ENCODE measurements around the gene BEST2.

BEST2 gene

DNA sequence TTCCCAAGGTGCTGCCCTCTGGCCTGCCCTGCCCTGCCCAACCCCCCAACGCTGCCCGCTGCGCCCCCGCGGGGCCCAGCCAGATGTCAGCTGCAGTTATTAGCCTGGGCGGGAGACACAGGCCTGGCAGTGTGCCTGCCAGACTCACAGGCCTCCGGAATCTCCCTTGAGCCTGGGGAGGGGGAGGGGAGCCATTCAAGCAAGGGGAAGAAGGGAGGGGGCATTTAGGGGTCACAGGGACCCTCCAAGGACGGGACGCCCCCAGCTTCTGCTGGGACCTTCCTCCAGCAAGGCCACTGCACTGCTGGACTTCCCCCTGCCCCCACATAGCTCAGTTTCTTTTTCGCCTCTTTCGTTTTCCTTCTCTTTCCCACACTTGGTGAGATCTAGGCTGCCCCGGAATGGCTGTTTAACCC lies 37.1 kb downstream of the BEST2 start:
- TF ChIP-seq, protein P1, sequence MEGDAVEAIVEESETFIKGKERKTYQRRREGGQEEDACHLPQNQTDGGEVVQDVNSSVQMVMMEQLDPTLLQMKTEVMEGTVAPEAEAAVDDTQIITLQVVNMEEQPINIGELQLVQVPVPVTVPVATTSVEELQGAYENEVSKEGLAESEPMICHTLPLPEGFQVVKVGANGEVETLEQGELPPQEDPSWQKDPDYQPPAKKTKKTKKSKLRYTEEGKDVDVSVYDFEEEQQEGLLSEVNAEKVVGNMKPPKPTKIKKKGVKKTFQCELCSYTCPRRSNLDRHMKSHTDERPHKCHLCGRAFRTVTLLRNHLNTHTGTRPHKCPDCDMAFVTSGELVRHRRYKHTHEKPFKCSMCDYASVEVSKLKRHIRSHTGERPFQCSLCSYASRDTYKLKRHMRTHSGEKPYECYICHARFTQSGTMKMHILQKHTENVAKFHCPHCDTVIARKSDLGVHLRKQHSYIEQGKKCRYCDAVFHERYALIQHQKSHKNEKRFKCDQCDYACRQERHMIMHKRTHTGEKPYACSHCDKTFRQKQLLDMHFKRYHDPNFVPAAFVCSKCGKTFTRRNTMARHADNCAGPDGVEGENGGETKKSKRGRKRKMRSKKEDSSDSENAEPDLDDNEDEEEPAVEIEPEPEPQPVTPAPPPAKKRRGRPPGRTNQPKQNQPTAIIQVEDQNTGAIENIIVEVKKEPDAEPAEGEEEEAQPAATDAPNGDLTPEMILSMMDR (conservative IDR thresholded peaks at IDR 0.05; ENCODE audit: low read length), result no peak
- peak overlapping the region; percentile 99 for H3K4me3 ChIP-seq (ENCODE audit: low read length)
- peak; percentile 72 for DNase-seq (ENCODE audit: low read depth)

DNA sequence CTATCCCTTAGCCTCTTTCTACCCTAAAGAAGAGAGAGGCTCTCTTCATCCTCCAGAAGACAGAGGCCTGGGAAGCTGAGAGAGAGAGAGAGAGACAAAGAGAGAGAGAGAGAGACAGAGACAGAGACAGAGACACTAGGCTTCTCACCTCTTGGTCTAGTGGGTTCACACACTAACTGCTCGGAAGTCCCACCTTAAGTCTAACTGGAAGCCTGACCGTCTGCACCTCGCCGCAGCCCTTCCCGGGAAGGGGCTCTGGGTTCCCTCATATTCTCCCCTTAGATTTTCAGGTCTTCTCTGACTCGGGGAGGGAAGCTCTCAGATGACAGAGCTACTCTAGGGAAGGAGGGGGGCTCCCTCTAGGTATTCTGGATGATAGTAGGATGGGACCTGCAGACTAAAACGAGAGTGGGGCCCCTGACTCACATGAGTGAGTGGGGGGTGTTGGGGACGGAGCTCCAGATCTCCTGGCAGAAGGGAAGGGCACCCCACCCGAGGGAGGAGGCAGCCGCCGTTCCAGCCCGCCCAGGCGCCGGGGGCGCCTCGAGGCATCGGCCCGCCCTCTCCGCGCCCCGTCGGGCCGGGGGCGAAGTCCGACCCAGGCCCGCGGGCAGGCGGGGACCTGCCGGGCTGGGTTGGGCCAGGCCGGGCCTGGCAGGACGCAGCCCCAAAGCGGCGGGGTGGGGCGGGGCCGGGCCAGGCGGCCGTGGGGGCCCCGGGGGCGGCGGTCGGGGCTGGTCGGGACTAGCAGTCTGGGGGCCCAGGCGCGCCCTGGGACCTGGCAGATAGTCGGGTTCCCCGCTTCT lies 37.7 kb downstream of the BEST2 start:
- no peak for DNase-seq (ENCODE audit: low read depth)
- peak overlapping the region; percentile 99 for H3K4me3 ChIP-seq (ENCODE audit: low read length)
- TF ChIP-seq, protein P1 (conservative IDR thresholded peaks at IDR 0.05; ENCODE audit: low read length), result no peak

DNA sequence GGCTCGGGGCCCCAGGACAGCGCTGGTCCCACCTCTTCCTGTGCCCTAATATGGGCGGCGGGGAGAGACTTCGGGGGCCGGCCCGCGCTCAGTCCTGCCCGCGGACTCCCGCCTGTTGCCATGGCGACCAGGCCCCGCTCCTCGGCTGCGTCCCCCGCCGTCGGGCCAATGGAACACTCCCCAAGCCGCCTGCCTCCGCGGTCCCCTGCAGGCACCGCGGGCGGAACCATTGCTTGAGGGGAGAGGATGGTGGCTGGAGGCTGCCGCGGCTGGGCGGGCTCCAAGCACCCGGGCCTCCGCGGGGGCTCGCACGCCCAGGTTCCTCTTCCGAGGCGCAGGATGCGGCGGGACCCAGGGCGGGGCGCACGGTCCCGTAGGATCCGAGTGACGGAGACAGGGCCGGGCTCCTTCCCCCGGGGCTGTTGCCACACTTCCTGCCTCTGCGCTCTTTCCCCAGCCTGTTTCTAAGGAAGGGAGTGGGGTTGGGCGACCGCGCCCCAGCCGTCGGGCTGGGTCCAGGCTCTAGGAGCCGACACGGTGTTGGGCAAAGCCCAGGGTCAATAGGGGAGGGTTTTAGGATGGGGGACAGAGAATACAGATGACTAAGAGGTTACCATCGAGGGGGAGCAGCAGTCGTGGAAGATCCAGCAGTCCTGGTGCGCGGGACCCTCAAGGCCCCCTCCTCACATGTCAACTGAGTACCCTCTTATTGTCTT lies 38.5 kb downstream of the BEST2 start:
- TF ChIP-seq, protein P1 (conservative IDR thresholded peaks at IDR 0.05; ENCODE audit: low read length), result no peak

DNA sequence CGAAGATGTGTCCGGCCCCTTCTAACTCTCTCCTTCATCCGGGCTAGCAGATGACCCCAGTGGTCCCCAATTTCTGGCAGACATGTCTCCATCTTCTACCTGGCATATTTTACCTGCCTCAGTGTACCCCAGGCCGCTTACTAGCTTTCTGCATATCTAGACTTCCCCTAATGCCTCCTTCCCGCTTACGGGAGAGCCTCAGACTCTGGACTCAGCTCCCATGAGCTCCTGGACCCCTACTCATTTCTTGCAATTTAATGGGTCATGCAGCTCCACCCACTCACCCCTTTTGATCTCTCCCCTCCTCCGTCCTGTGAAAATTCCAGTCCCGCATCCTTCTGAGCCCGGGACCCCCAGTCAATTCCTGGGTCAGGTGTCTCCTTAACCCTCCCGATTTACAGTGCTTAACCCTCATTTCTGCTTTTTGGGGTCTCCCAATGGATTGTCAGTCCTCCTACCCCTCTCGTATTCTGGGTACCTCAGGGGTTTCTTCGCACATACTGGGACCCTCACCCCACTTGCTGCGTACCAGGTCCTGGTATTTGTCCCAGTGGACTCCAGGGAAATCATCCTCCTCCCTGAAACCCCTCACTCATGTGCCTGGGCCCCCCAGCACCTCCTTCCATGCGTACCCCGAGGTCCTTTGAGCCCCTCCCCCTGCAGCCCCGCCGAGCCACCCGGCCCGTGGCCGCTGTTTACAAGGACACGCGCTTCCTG lies 39.2 kb downstream of the BEST2 start:
- TF ChIP-seq, protein P1 (conservative IDR thresholded peaks at IDR 0.05; ENCODE audit: low read length), result no peak
- H3K4me3 ChIP-seq (ENCODE audit: low read length), result peak overlapping the region; percentile 99
- DNase-seq (ENCODE audit: low read depth), result no peak

More for the DNA sequence above, 38.5 kb downstream of the BEST2 start:
- DNase-seq (ENCODE audit: low read depth), result peak; percentile 97
- H3K4me3 ChIP-seq (ENCODE audit: low read length), result peak overlapping the region; percentile 99

DNA sequence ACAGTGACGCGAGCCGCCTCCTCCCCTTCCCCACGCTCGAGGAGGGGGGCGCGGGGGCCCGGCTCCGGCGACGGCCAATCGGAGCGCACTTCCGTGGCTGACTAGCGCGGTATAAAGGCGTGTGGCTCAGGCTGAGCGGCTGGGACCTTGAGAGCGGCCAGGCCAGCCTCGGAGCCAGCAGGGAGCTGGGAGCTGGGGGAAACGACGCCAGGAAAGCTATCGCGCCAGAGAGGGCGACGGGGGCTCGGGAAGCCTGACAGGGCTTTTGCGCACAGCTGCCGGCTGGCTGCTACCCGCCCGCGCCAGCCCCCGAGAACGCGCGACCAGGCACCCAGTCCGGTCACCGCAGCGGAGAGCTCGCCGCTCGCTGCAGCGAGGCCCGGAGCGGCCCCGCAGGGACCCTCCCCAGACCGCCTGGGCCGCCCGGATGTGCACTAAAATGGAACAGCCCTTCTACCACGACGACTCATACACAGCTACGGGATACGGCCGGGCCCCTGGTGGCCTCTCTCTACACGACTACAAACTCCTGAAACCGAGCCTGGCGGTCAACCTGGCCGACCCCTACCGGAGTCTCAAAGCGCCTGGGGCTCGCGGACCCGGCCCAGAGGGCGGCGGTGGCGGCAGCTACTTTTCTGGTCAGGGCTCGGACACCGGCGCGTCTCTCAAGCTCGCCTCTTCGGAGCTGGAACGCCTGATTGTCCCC lies 39.9 kb downstream of the BEST2 start, which contains the start of gene JUNB:
Gene JUNB (plus strand): TSS at position 142 of the 706 bp plus-strand sequence. CDS start 286 bp downstream, at position 428.
- DNase-seq (ENCODE audit: low read depth), result peak; percentile 98
- TF ChIP-seq, protein P1 (conservative IDR thresholded peaks at IDR 0.05; ENCODE audit: low read length), result no peak
- peak within 1 kb of the TSS; percentile 99 for H3K4me3 ChIP-seq (ENCODE audit: low read length)

DNA sequence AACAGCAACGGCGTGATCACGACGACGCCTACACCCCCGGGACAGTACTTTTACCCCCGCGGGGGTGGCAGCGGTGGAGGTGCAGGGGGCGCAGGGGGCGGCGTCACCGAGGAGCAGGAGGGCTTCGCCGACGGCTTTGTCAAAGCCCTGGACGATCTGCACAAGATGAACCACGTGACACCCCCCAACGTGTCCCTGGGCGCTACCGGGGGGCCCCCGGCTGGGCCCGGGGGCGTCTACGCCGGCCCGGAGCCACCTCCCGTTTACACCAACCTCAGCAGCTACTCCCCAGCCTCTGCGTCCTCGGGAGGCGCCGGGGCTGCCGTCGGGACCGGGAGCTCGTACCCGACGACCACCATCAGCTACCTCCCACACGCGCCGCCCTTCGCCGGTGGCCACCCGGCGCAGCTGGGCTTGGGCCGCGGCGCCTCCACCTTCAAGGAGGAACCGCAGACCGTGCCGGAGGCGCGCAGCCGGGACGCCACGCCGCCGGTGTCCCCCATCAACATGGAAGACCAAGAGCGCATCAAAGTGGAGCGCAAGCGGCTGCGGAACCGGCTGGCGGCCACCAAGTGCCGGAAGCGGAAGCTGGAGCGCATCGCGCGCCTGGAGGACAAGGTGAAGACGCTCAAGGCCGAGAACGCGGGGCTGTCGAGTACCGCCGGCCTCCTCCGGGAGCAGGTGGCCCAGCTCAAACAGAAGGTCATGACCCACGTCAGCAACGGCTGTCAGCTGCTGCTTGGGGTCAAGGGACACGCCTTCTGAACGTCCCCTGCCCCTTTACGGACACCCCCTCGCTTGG lies 40.7 kb downstream of the BEST2 start:
- H3K4me3 ChIP-seq (ENCODE audit: low read length), result peak overlapping the region; percentile 99
- DNase-seq (ENCODE audit: low read depth), result peak; percentile 64

More for the DNA sequence above, 40.7 kb downstream of the BEST2 start:
- TF ChIP-seq, protein P1 (conservative IDR thresholded peaks at IDR 0.05; ENCODE audit: low read length), result no peak

Data from AG10803 (cell line).